RWPE1 (cell line): ENCODE data around the gene CIC.

ENCODE experiments used
- CTCF ChIA-PET: fragments of 350-600 bp; sonication (Branson Sonifier 250); formaldehyde crosslinking; extraction: SDS; loops from one replicate; lab custom pipeline; 2021; lab: Yijun Ruan, JAX
- POLR2A ChIA-PET: fragments of 400-600 bp; formaldehyde crosslinking; extraction: SDS; loops from one replicate; lab custom pipeline; 2020; ENCODE audit warnings: antibody characterized with exemption; ENCODE audit not compliant: low non-redundant PET; lab: Yijun Ruan, JAX
- DNase-seq: peaks from one replicate; pipeline ENCODE4 v3.0.0; 2012; ENCODE audit warnings: low spot score
- H3K27ac ChIP-seq: fragments of 450-650 bp; 2 replicates; pipeline ENCODE4 v1.5.1; 2017
- CTCF ChIP-seq: fragments of 450-650 bp; conservative IDR thresholded peaks from 2 replicates; pipeline ENCODE4 v1.5.1; 2017; ENCODE audit warnings: low read depth, mild to moderate bottlenecking

CIC gene

GRCh38 chr19:42233106-42233505 lies 35.9 kb upstream of the CIC start:
- no peak for TF ChIP-seq CTCF
- CTCF ChIA-PET: interaction anchor here (0.5 to 0.7 kb wide), 4 partner anchors 11 to 243 kb away, joined by 3 to 5 read pairs (median 4); no protein-coding TSS in a partner anchor
- POLR2A ChIA-PET: interaction anchor here (0.6 kb wide), 1 partner anchor 57 kb away, joined by 3 read pairs; no protein-coding TSS in a partner anchor
- peak overlapping the region; percentile 64 for H3K27ac ChIP-seq
- no peak for DNase-seq

GRCh38 chr19:42233678-42234292 lies 35.3 kb upstream of the CIC start:
- POLR2A ChIA-PET: interaction anchor here (0.6 kb wide), 2 partner anchors 11 to 58 kb away, joined by 3 read pairs; no protein-coding TSS in a partner anchor

GRCh38 chr19:42234364-42234763 lies 34.7 kb upstream of the CIC start:
- peak overlapping the region; percentile 64 for H3K27ac ChIP-seq
- ChIA-PET POLR2A (interaction anchor here (0.6 kb wide), 1 partner anchor 10 kb away, joined by 3 read pairs; no protein-coding TSS in a partner anchor), CTCF (interaction anchor here (0.8 to 0.9 kb wide), 2 partner anchors 70 to 102 kb away, joined by 3 read pairs; partner anchors contain the start of gene POU2F2)
- no peak for DNase-seq
- no peak for TF ChIP-seq CTCF

More at GRCh38 chr19:42233678-42234292, 35.3 kb upstream of the CIC start:
- CTCF ChIA-PET: interaction anchor here (0.7 to 0.9 kb wide), 3 partner anchors 70 to 242 kb away, joined by 3 read pairs; partner anchors contain the start of gene POU2F2
- TF ChIP-seq CTCF: no peak
- no peak for DNase-seq
- H3K27ac ChIP-seq: peak overlapping the region; percentile 64

- peak overlapping the region; percentile 64 for H3K27ac ChIP-seq
- TF ChIP-seq CTCF: no peak
- CTCF ChIA-PET: no interaction called here
- POLR2A ChIA-PET: no interaction called here
- DNase-seq: no peak
Measured at GRCh38 chr19:42235181-42235580, 33.9 kb upstream of the CIC start.

GRCh38 chr19:42239544-42240220 lies 29.4 kb upstream of the CIC start:
- TF ChIP-seq CTCF: no peak
- ChIA-PET POLR2A (interaction anchor here (0.5 kb wide), 1 partner anchor 44 kb away, joined by 12 read pairs; no protein-coding TSS in a partner anchor), CTCF (interaction anchor here (0.6 to 1.7 kb wide), 2 partner anchors 14 to 107 kb away, joined by 3 to 5 read pairs; no protein-coding TSS in a partner anchor)
- H3K27ac ChIP-seq: peak overlapping the region; percentile 43
- DNase-seq: no peak

- POLR2A ChIA-PET: no interaction called here
- no peak for DNase-seq
- no peak overlapping the region for H3K27ac ChIP-seq
- CTCF ChIA-PET: no interaction called here
- no peak for TF ChIP-seq CTCF
Measured at GRCh38 chr19:42241279-42241678, 27.8 kb upstream of the CIC start.
